Islet of Langerhans (tissue), 1 donor: ENCODE measurements around the gene PDE4B.

ENCODE experiments used
- FAIRE-seq: peaks from one replicate; lab custom pipeline; 2011; peaks lifted over from hg19 to GRCh38; lab: Jason Lieb, UNC

The PDE4B gene

GRCh38 chr1:66343569-66344325, 551.1 kb downstream of the PDE4B start:
- peak; percentile 83 for FAIRE-seq

GRCh38 chr1:66346057-66346795, 553.5 kb downstream of the PDE4B start:
- no peak for FAIRE-seq

- no peak for FAIRE-seq
Observed at GRCh38 chr1:66346873-66347272, 554.2 kb downstream of the PDE4B start.

GRCh38 chr1:66348776-66349175, 556.1 kb downstream of the PDE4B start:
- FAIRE-seq, result no peak

- FAIRE-seq, result peak; percentile 96
Observed at GRCh38 chr1:66349242-66349641, 556.5 kb downstream of the PDE4B start.

- FAIRE-seq, result no peak
Observed at GRCh38 chr1:66350001-66350547, 557.4 kb downstream of the PDE4B start.

GRCh38 chr1:66351478-66351877, 558.8 kb downstream of the PDE4B start:
- FAIRE-seq, result no peak

GRCh38 chr1:66351913-66352312, 559.2 kb downstream of the PDE4B start:
- peak; percentile 93 for FAIRE-seq

- FAIRE-seq, result peak; percentile 33
Observed at GRCh38 chr1:66352792-66353191, 560.1 kb downstream of the PDE4B start.

- no peak for FAIRE-seq
Observed at GRCh38 chr1:66353257-66353656, 560.6 kb downstream of the PDE4B start.

GRCh38 chr1:66354311-66355201, 561.9 kb downstream of the PDE4B start:
- FAIRE-seq, result no peak

- no peak for FAIRE-seq
Observed at GRCh38 chr1:66355756-66356155, 563.1 kb downstream of the PDE4B start.

GRCh38 chr1:66356605-66357004, 563.9 kb downstream of the PDE4B start:
- no peak for FAIRE-seq

GRCh38 chr1:66357021-66357420, 564.3 kb downstream of the PDE4B start:
- no peak for FAIRE-seq

- no peak for FAIRE-seq
Observed at GRCh38 chr1:66357478-66358197, 564.9 kb downstream of the PDE4B start.

GRCh38 chr1:66359269-66359668, 566.6 kb downstream of the PDE4B start:
- no peak for FAIRE-seq

- FAIRE-seq, result peak; percentile 17
Observed at GRCh38 chr1:66359815-66360214, 567.1 kb downstream of the PDE4B start.

GRCh38 chr1:66360285-66360724, 567.6 kb downstream of the PDE4B start:
- FAIRE-seq, result no peak

- no peak for FAIRE-seq
Observed at GRCh38 chr1:66364578-66365391, 572.1 kb downstream of the PDE4B start.

GRCh38 chr1:66365635-66366034, 572.9 kb downstream of the PDE4B start:
- no peak for FAIRE-seq

- FAIRE-seq, result no peak
Observed at GRCh38 chr1:66366634-66367033, 573.9 kb downstream of the PDE4B start.
